Measurements from ENCODE around the gene MAGED4B. TPM values are rescaled to one million over a fixed set of nuclear protein-coding genes. Genes with fewer than 3 reads are reported as not detected.
"Not testable (repeated sequence)": the region's sequence is repeated elsewhere in the genome, so short reads cannot be mapped to it uniquely, and the experiment has no call there.

Gene MAGED4B
- total RNA-seq: 1 to 10 TPM; 1.9 to 2.0 TPM

- H3K27ac Mint-ChIP-seq, CTCF ChIA-PET: not testable (repeated sequence)
Observed at GRCh38 chrX:52068666-52069640, at the start of gene MAGED4B. TSS of gene MAGED4B (minus strand) at chrX:52069183. CDS start at chrX:52068172, 1,011 bp downstream.

GRCh38 chrX:52118262-52118661 is 49.3 kb upstream of the MAGED4B start:
- Mint-ChIP-seq H3K27me3 (no peaks in the 10 kb centered on the region), H3K4me1 (ENCODE audit: low read depth) (no peaks in the 10 kb centered on the region), H3K36me3 (no peaks in the 10 kb centered on the region), H3K9me3 (no peaks in the 10 kb centered on the region), H3K27ac (no peak overlapping the region), H3K4me3 (no peak overlapping the region)
- CTCF ChIA-PET: no interaction called here
- DNase-seq: no peak
- intact Hi-C loops (cut with micrococcal nuclease): no loop called here
- POLR2A ChIA-PET: no interaction called here

More at GRCh38 chrX:52068666-52069640, at the start of gene MAGED4B:
- H3K4me3 Mint-ChIP-seq; POLR2A ChIA-PET; DNase-seq; H3K27me3 Mint-ChIP-seq; H3K4me1 Mint-ChIP-seq (ENCODE audit: low read depth); H3K9me3 Mint-ChIP-seq; intact Hi-C loops (cut with micrococcal nuclease); H3K36me3 Mint-ChIP-seq: not testable (repeated sequence)

GRCh38 chrX:52082578-52082977 is 13.6 kb upstream of the MAGED4B start:
- Mint-ChIP-seq H3K36me3 (no peaks in the 10 kb centered on the region), H3K27me3 (peaks cover 3% of the 10 kb centered on the region), H3K4me1 (ENCODE audit: low read depth) (no peaks in the 10 kb centered on the region), H3K27ac (no peak overlapping the region), H3K4me3 (no peak overlapping the region), H3K9me3 (no peaks in the 10 kb centered on the region)
- no peak for DNase-seq
- POLR2A ChIA-PET: no interaction called here
- CTCF ChIA-PET: no interaction called here
- intact Hi-C loops (cut with micrococcal nuclease): no loop called here

- no peaks in the 10 kb centered on the region for H3K9me3 Mint-ChIP-seq
- intact Hi-C loops (cut with micrococcal nuclease): no loop called here
- no peak overlapping the region for H3K4me3 Mint-ChIP-seq
- POLR2A ChIA-PET: no interaction called here
- H3K36me3 Mint-ChIP-seq: no peaks in the 10 kb centered on the region
- DNase-seq: no peak
- CTCF ChIA-PET: no interaction called here
- peaks cover 4% of the 10 kb centered on the region for H3K27me3 Mint-ChIP-seq
- no peak overlapping the region for H3K27ac Mint-ChIP-seq
- H3K4me1 Mint-ChIP-seq (ENCODE audit: low read depth): no peaks in the 10 kb centered on the region
Observed at GRCh38 chrX:52078131-52078530, 9.1 kb upstream of the MAGED4B start.

GRCh38 chrX:52042288-52042687 is 26.7 kb downstream of the MAGED4B start:
- POLR2A ChIA-PET, CTCF ChIA-PET: not testable (repeated sequence)

GRCh38 chrX:52034211-52034610 is 34.8 kb downstream of the MAGED4B start:
- Mint-ChIP-seq H3K27me3 (peaks cover 4% of the 10 kb centered on the region), H3K36me3 (no peaks in the 10 kb centered on the region), H3K4me3 (no peak overlapping the region), H3K27ac (no peak overlapping the region), H3K4me1 (ENCODE audit: low read depth) (no peaks in the 10 kb centered on the region), H3K9me3 (no peaks in the 10 kb centered on the region)
- CTCF ChIA-PET: no interaction called here
- no peak for DNase-seq
- POLR2A ChIA-PET: interaction anchor here (0.6 kb wide), 1 partner anchor 36 kb away, joined by 3 read pairs; no protein-coding TSS in a partner anchor
- intact Hi-C loops (cut with micrococcal nuclease): no loop called here

More at GRCh38 chrX:52042288-52042687, 26.7 kb downstream of the MAGED4B start:
- H3K27ac Mint-ChIP-seq; DNase-seq; H3K36me3 Mint-ChIP-seq; intact Hi-C loops (cut with micrococcal nuclease); H3K4me3 Mint-ChIP-seq; H3K4me1 Mint-ChIP-seq (ENCODE audit: low read depth); H3K27me3 Mint-ChIP-seq; H3K9me3 Mint-ChIP-seq: not testable (repeated sequence)

- intact Hi-C loops (cut with micrococcal nuclease): no loop called here
- Mint-ChIP-seq H3K9me3 (no peaks in the 10 kb centered on the region), H3K4me3 (no peak overlapping the region), H3K4me1 (ENCODE audit: low read depth) (no peaks in the 10 kb centered on the region), H3K27me3 (no peaks in the 10 kb centered on the region), H3K36me3 (no peaks in the 10 kb centered on the region), H3K27ac (no peak overlapping the region)
- CTCF ChIA-PET: no interaction called here
- POLR2A ChIA-PET: no interaction called here
- no peak for DNase-seq
Observed at GRCh38 chrX:52031371-52031770, 37.6 kb downstream of the MAGED4B start.

- no peaks in the 10 kb centered on the region for H3K4me1 Mint-ChIP-seq (ENCODE audit: low read depth)
- DNase-seq: no peak
- H3K9me3 Mint-ChIP-seq: no peaks in the 10 kb centered on the region
- H3K27me3 Mint-ChIP-seq: no peaks in the 10 kb centered on the region
- CTCF ChIA-PET: no interaction called here
- H3K4me3 Mint-ChIP-seq: no peak overlapping the region
- POLR2A ChIA-PET: no interaction called here
- intact Hi-C loops (cut with micrococcal nuclease): no loop called here
- no peak overlapping the region for H3K27ac Mint-ChIP-seq
- no peaks in the 10 kb centered on the region for H3K36me3 Mint-ChIP-seq
Observed at GRCh38 chrX:52015794-52016193, 53.2 kb downstream of the MAGED4B start.

Other genes starting within 250 kb of the MAGED4B start
- 10 to 100 TPM; 42.7 to 43.1 TPM for gene MAGED1, start 175.6 kb downstream of the MAGED4B start, total RNA-seq
- 1 to 10 TPM; 1.2 TPM for gene MAGED4, start 115.7 kb upstream of the MAGED4B start, total RNA-seq